Measurements from ENCODE around the gene ENAH. TPM values are rescaled to one million over a fixed set of nuclear protein-coding genes. Genes with fewer than 3 reads are reported as not detected.

Gene ENAH
- polyA plus RNA-seq, 1 donor: 121 TPM

DNA sequence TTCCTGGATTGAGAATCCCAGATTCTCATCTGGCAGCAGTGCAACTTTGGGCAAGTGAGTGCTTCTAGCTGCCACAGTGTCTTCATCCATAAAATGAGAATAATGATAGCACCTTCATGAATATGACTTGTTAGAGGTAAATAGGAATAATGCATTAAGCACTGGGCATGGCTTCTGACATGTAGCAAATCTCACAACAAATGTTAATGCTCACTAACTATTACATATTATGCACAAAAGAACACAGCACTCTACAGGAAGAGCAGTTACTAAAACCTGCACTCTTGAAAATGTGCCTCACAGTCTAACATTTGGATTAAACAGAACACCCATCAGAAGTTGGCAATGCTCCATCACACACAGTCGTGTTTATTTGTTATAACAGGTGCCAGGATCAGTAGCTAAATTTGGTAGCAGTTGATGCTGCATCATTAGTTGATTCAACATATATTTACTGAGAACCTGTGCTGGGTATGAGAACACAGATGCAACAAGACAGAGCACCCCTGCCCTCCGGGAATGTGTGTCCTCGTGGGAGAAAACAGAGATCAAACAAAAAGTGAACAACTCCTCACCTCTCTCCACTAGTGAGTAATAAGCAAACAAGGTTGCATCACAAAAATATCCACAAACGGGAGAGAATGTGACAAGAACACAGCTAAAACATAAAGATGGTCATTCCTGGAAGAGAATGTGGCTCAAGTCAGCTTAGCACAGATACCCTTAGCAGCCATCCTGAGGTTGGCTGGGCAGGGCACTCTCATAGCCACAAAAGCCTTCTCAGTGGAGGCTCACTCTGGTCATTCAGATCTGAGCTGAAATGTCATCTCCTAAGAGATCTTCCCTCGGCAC, 198.9 kb downstream of the ENAH start:
- no peak for DNase-seq

- DNase-seq: no peak
These were observed 200.9 kb downstream of the ENAH start for GRCh38 chr1:225451840-225452515.

DNA sequence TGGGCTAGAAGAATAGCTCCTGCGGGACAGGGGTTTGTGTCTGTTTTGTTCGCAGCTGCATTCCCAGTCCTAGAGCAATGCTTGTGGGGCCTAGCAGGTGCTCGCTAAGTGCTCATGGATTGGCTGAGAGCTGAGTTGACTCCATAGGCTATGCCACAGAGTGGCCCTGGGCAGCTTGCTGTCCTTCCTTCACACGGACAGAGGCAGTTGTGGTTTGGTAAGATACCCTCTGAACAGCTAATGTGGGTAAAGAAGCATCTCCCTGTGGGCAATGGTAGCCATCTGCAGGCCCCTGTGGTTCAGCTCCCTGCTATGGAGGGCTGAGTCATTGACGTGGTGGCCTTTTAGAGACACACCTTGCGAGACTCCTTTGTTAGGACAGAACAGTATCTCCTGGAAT, 201.6 kb downstream of the ENAH start:
- no peak for DNase-seq

- DNase-seq: no peak
These were observed 202.3 kb downstream of the ENAH start for GRCh38 chr1:225450491-225451191.

DNA sequence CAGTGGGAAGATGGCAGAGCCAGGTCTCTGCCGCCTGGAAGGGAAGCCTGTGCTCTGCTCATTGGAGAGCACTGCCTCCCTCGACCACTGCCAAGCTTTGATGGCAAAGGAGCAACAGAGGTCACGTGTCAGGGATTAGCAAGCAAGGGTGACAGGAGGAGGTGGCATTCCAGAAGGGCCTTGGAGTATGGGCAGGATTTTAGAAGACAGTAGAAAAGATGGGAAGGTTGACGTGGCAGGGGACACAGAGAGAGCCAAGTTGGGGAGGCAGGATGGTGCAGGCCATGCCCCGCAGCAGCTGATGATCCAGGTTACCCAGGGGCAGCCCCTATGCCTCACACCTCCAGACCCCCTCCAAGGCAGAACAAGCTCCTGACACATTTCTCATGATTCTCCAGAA, 203.1 kb downstream of the ENAH start:
- DNase-seq: no peak

DNA sequence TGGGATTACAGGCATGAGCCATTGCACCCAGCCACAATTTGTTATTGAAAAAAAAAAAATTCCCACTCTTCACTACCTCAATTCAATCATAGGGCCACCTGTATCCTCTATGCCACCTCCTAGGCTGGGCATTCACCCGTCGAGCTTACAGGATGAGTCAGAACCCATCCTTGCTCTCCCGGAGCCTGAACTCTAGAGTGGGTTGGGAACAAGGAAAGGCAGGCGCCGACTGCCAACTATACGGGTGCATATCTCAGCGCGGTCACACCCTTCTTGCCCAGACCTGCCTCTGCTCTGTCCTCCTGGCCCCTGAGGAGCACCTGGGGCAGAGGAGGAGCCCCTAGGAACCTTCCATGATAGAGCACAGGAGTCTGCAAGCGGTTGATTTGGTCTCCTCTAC, 203.7 kb downstream of the ENAH start:
- DNase-seq: no peak

GRCh38 chr1:225448146-225448805, 204.6 kb downstream of the ENAH start:
- no peak for DNase-seq

- no peak for DNase-seq
These were observed 205.3 kb downstream of the ENAH start for GRCh38 chr1:225447650-225448089.

GRCh38 chr1:225446981-225447615, 205.8 kb downstream of the ENAH start:
- no peak for DNase-seq

- no peak for DNase-seq
These were observed 206.3 kb downstream of the ENAH start for GRCh38 chr1:225446595-225446960.

GRCh38 chr1:225445639-225446594, 207.0 kb downstream of the ENAH start:
- no peak for DNase-seq

GRCh38 chr1:225442123-225442505, 210.8 kb downstream of the ENAH start:
- DNase-seq: no peak

- DNase-seq: no peak
These were observed 211.4 kb downstream of the ENAH start for GRCh38 chr1:225441314-225442122.

DNA sequence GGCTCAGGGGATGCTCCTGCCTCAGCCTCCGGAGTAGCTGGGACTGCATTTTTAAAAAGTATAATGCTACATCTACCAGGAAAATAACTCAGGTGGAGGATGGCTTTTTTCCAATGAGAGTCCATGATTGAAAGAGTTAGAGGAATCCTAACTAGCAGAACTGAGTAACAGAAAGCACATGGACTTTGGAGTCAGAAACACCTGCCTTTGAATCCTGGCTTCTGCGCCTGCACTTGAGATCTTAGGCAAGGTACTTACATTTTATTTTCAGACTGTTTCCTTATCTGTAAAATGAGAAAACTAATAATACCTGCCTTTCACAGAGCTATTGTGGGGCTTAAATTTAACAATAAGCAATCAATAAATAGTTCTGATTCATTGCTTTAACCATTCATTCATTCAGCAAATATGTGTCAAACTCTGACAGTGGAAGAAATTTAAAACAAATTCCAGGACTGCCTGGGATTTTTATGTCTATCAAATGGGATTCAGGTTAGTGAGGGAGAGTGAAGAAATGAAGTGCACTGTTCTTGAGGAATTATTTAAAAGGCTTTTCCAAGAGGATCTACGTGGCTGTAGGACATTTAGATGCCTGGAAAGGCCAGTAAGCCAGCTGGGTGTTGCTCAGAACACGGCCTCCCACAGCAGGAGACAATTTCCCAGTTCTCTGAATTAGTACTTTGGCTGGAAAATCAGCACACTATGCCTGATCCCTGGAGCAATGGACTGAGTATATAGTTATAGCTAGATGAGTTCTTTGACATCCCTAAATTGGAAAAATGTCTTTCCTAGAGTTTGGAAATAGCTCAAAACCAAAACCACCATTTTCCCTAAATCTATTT, 212.3 kb downstream of the ENAH start:
- no peak for DNase-seq

GRCh38 chr1:225437710-225438437, 215.0 kb downstream of the ENAH start:
- no peak for DNase-seq

Data from left kidney (tissue), 2 donors.